IMR-90 (cell line): Measurements from ENCODE around the gene TPP2. TPM values are rescaled to one million over a fixed set of nuclear protein-coding genes. Genes with fewer than 3 reads are reported as not detected.

ENCODE experiments used
- ATAC-seq: fragments of 200-7000 bp; cut with Tn5 transposase; 2 replicates; pipeline ENCODE4 v1.9.1; 2020; ENCODE audit warnings: low read depth, mild to moderate bottlenecking, moderate library complexity
- BruUV-seq: library from RNA; stranded (reverse); fragments of 400-500 nt; replicated peaks from 2 replicates; lab custom pipeline; 2021; lab: Mats Ljungman, UMichigan
- CTCF ChIA-PET: fragments of 300-600 bp; formaldehyde crosslinking; extraction: SDS; loops from one replicate; lab custom pipeline; 2021; ENCODE audit warnings: antibody characterized with exemption; lab: Yijun Ruan, JAX
- POLR2A ChIA-PET: fragments of 300-600 bp; sonication (Branson Sonifier 250); formaldehyde crosslinking; loops from one replicate; lab custom pipeline; 2022; ENCODE audit warnings: antibody characterized with exemption; ENCODE audit not compliant: unreplicated experiment; lab: Charles Lee
- DNase-seq: peaks from one replicate; pipeline ENCODE4 v3.0.0; 2013
- H2AFZ ChIP-seq: replicated peaks from 2 replicates; pipeline ENCODE3; 2013; ENCODE audit warnings: low read length, mild to moderate bottlenecking; ENCODE audit not compliant: poor library complexity
- H2AK5ac ChIP-seq: 2 replicates; pipeline ENCODE4 v1.6.1; 2013; ENCODE audit warnings: low read depth, low read length, inconsistent platforms
- H2AK9ac ChIP-seq: replicated peaks from 2 replicates; pipeline ENCODE3; 2013; ENCODE audit warnings: mild to moderate bottlenecking, low read depth, low read length, moderate library complexity; ENCODE audit not compliant: poor library complexity
- H2BK120ac ChIP-seq: 2 replicates; pipeline ENCODE4 v1.6.1; 2013; ENCODE audit warnings: low read depth, low read length, inconsistent platforms
- H2BK15ac ChIP-seq: 3 replicates; pipeline ENCODE4 v1.6.1; 2013; ENCODE audit warnings: low read depth, low read length, inconsistent platforms
- H2BK20ac ChIP-seq: 2 replicates; pipeline ENCODE4 v1.6.1; 2013; ENCODE audit warnings: low read depth, mild to moderate bottlenecking, inconsistent platforms, low read length, moderate library complexity
- H2BK5ac ChIP-seq: 2 replicates; pipeline ENCODE4 v1.6.1; 2013; ENCODE audit warnings: mild to moderate bottlenecking, low read depth, low read length, inconsistent platforms; ENCODE audit not compliant: poor library complexity, severe bottlenecking
- H3K14ac ChIP-seq: replicated peaks from 2 replicates; pipeline ENCODE4 v1.6.1; 2013; ENCODE audit warnings: low read depth, low read length, inconsistent platforms
- H3K18ac ChIP-seq: 2 replicates; pipeline ENCODE4 v1.6.1; 2013; ENCODE audit warnings: low read depth, low read length, control low read depth
- H3K23ac ChIP-seq: 2 replicates; pipeline ENCODE4 v1.6.1; 2013; ENCODE audit warnings: low read depth, low read length, inconsistent platforms
- H3K27ac ChIP-seq: 2 replicates; pipeline ENCODE4 v1.5.1; 2013; ENCODE audit warnings: mild to moderate bottlenecking, control low read depth, low read length; ENCODE audit not compliant: insufficient read depth
- H3K27me3 ChIP-seq: 2 replicates; pipeline ENCODE4 v1.6.1; 2013; ENCODE audit warnings: low read length; ENCODE audit not compliant: control insufficient read depth, insufficient read depth
- H3K36me3 ChIP-seq: 2 replicates; pipeline ENCODE4 v1.6.1; 2013; ENCODE audit warnings: low read length, mixed read lengths; ENCODE audit not compliant: control insufficient read depth, insufficient read depth
- H3K4ac ChIP-seq: 2 replicates; pipeline ENCODE4 v1.6.1; 2013; ENCODE audit warnings: low read depth, low read length, inconsistent platforms
- H3K4me1 ChIP-seq: 2 replicates; pipeline ENCODE4 v1.6.1; 2013; ENCODE audit warnings: low read length, mixed read lengths; ENCODE audit not compliant: control insufficient read depth, insufficient read depth
- H3K4me2 ChIP-seq: 2 replicates; pipeline ENCODE4 v1.6.1; 2013; ENCODE audit warnings: low read depth, mild to moderate bottlenecking, control low read depth, low read length, moderate library complexity
- H3K4me3 ChIP-seq: 2 replicates; pipeline ENCODE4 v1.5.1; 2013; ENCODE audit warnings: low read depth, mild to moderate bottlenecking, control low read depth, low read length, moderate library complexity; ENCODE audit not compliant: insufficient read depth
- H3K56ac ChIP-seq: 2 replicates; pipeline ENCODE4 v1.6.1; 2013; ENCODE audit warnings: low read length, inconsistent platforms; ENCODE audit not compliant: insufficient read depth; ENCODE audit errors: extremely low read depth
- H3K79me1 ChIP-seq, 2 experiments: 2 replicates each; pipeline ENCODE4 v1.6.1; 2013; ENCODE audit warnings: low read length in 2 of 2, inconsistent platforms in 1 of 2, low read depth in 1 of 2
- H3K9ac ChIP-seq: 2 replicates; pipeline ENCODE4 v1.6.1; 2013; ENCODE audit warnings: low read depth, low read length, control low read depth
- H3K9me1 ChIP-seq: 2 replicates; pipeline ENCODE4 v1.6.1; 2013; ENCODE audit warnings: low read length, inconsistent platforms; ENCODE audit not compliant: insufficient read depth
- H3K9me3 ChIP-seq: 2 replicates; pipeline ENCODE4 v1.6.1; 2013; ENCODE audit warnings: low read length; ENCODE audit not compliant: control insufficient read depth, insufficient read depth
- H4K20me1 ChIP-seq: 2 replicates; pipeline ENCODE4 v1.6.1; 2013; ENCODE audit warnings: low read length, inconsistent platforms; ENCODE audit not compliant: insufficient read depth
- H4K5ac ChIP-seq: 2 replicates; pipeline ENCODE4 v1.6.1; 2013; ENCODE audit warnings: mild to moderate bottlenecking, low read depth, low read length, control low read depth
- H4K8ac ChIP-seq, 2 experiments: 2 replicates each; pipeline ENCODE4 v1.6.1; 2013; ENCODE audit warnings: low read depth in 2 of 2, low read length in 2 of 2, control low read depth in 1 of 2, inconsistent platforms in 1 of 2
- H4K91ac ChIP-seq: 2 replicates; pipeline ENCODE4 v1.6.1; 2013; ENCODE audit warnings: low read depth, low read length, inconsistent platforms; ENCODE audit not compliant: insufficient read depth
- BHLHE40 ChIP-seq: fragments of 150-350 bp; IDR thresholded peaks from 2 replicates; pipeline ENCODE4 v1.6.1; 2016; ENCODE audit warnings: mild to moderate bottlenecking, low read depth, low read length
- CEBPB ChIP-seq: IDR thresholded peaks from 2 replicates; pipeline ENCODE4 v1.6.1; 2012; ENCODE audit warnings: low read depth, low read length, improper control_type of control experiment
- MAZ ChIP-seq: IDR thresholded peaks from 2 replicates; pipeline ENCODE4 v1.6.1; 2012; ENCODE audit warnings: low read depth, mild to moderate bottlenecking, low read length, improper control_type of control experiment, moderate library complexity, borderline replicate concordance
- MXI1 ChIP-seq: IDR thresholded peaks from 2 replicates; pipeline ENCODE4 v1.6.1; 2012; ENCODE audit warnings: low read depth, mild to moderate bottlenecking, low read length, moderate library complexity, borderline replicate concordance
- NFE2L2 ChIP-seq: fragments of 150-350 bp; IDR thresholded peaks from 2 replicates; pipeline ENCODE4 v1.6.1; 2016; ENCODE audit warnings: low read depth, mild to moderate bottlenecking, low read length
- RAD21 ChIP-seq: IDR thresholded peaks from 2 replicates; pipeline ENCODE4 v1.6.1; 2012; ENCODE audit warnings: low read length, improper control_type of control experiment
- RCOR1 ChIP-seq: IDR thresholded peaks from 2 replicates; pipeline ENCODE4 v1.6.1; 2012; ENCODE audit warnings: mild to moderate bottlenecking, low read length, improper control_type of control experiment; ENCODE audit not compliant: insufficient replicate concordance
- SMC3 ChIP-seq: fragments of 150-350 bp; IDR thresholded peaks from 2 replicates; pipeline ENCODE4 v1.6.1; 2016; ENCODE audit warnings: low read depth, mild to moderate bottlenecking, antibody characterized with exemption, low read length, moderate library complexity
- WGBS, 2 experiments: methylation state at CpG; one replicate each; pipeline versions ENCODE4 v1.1.5 to v1.1.7; 2013; ENCODE audit warnings: missing lambda C conversion rate in 2 of 2; ENCODE audit not compliant: insufficient read length in 1 of 2; ENCODE audit errors: extremely low coverage in 2 of 2; 5-methylcytosine and 5-hydroxymethylcytosine counted together
- dilution Hi-C: fragments of 300-500 bp; cut with HindIII; formaldehyde crosslinking; loops from one replicate; pipeline ENCODE4 v1.14.3; 2018; ENCODE audit warnings: low sequenced_read_pairs; ENCODE audit not compliant: unreplicated experiment
- in situ Hi-C: fragments of 300-500 bp; cut with MboI; formaldehyde crosslinking; loops from 3 replicates; pipeline ENCODE4 v1.14.3; 2019; ENCODE audit warnings: low sequenced_read_pairs, inconsistent platforms, mixed read lengths
- intact Hi-C: fragments of 100-400 bp; cut with micrococcal nuclease; formaldehyde crosslinking; loops from 2 replicates; pipeline ENCODE4 v1.10.0; 2022
- polyA plus RNA-seq, 3 experiments: library from polyadenylated mRNA; depleted of rRNA; stranded (reverse); fragments of >200 nt; gene quantifications; 2 replicates each; pipeline ENCODE4 v1.2.3, GENCODE V29; 2012; ENCODE audit warnings: low replicate concordance in 1 of 3
- total RNA-seq: library from RNA; depleted of rRNA; stranded (reverse); fragments of >200 nt; gene quantifications from 2 replicates; pipeline ENCODE4 v1.2.3, GENCODE V29; 2012
- TF ChIP-seq, protein P1 (sequence below): fragments of 150-350 bp; IDR thresholded peaks from 2 replicates; pipeline ENCODE4 v1.6.1; 2016; ENCODE audit warnings: low read depth, mild to moderate bottlenecking, low read length, moderate library complexity, borderline replicate concordance

TPP2 gene
- total and polyA plus RNA-seq, 2 of the 4 experiments (the other 2 are of a cell fraction) = 27.6 to 52.9 TPM

DNA sequence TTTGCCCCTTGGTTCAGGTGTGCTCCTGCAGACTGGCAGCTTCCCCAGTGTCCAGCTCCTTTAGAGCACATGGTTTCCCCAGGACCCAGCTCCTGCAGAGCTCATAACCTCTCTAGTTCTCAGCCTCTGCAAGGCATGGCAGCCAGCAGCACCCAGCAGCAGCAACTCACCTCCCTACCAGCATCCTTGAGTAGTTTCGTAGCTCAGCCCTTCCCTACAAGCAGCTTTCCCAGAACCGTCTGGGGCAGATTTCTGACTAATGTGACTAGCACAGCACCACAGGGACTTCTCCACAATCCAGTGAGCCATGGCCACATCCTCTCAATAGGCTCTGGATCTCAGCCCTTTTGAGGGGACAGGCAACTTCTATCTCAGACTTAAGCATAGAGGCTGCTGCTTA lies 112.2 kb downstream of the TPP2 start:
- Histone ChIP-seq H3K9ac (no peak overlapping the region), H3K36me3 (no peaks in the 10 kb centered on the region), H2AFZ (no peak overlapping the region), H3K4me2 (no peak overlapping the region), H3K27me3 (peaks cover 11% of the 10 kb centered on the region), H4K5ac (no peak overlapping the region), H2BK120ac (no peak overlapping the region), H3K9me3 (0 out of 2 replicates have a peak, but pooled peaks cover 3% of the 10 kb centered on the region), H3K4me1 (peaks cover 2% of the 10 kb centered on the region; the same call in 1 of the 2 replicates), H2AK5ac (no peak overlapping the region), H3K79me1 (no peaks in the 10 kb centered on the region), H4K91ac (no peak overlapping the region), H3K9me1 (no peaks in the 10 kb centered on the region), H4K8ac (no peak overlapping the region), H3K27ac (no peak overlapping the region), H4K20me1 (no peaks in the 10 kb centered on the region), H3K14ac (no peak overlapping the region), H3K4ac (no peak overlapping the region; the same call in 1 of the 2 replicates), H2AK9ac (no peak overlapping the region), H3K56ac (no peak overlapping the region), H2BK15ac (no peak overlapping the region), H2BK5ac (no peak overlapping the region), H3K4me3 (no peak overlapping the region), H2BK20ac (no peak overlapping the region; the same call in 1 of the 2 replicates), H3K23ac (no peak overlapping the region), H3K18ac (no peak overlapping the region)
- dilution Hi-C loops (no loop called here), in situ Hi-C loops (no loop called here), intact Hi-C loops (loop anchor here (5.0 kb wide), 1 partner anchor 63 kb away; the partner anchor contains the start of gene TEX30)
- POLR2A ChIA-PET = no interaction called here
- ATAC-seq (no peak), DNase-seq (no peak)
- TF ChIP-seq BHLHE40 (no peak), MAZ (no peak), RAD21 (no peak), CEBPB (no peak), MXI1 (no peak), NFE2L2 (no peak), SMC3 (no peak), RCOR1 (no peak)
- TF ChIP-seq, protein P1, sequence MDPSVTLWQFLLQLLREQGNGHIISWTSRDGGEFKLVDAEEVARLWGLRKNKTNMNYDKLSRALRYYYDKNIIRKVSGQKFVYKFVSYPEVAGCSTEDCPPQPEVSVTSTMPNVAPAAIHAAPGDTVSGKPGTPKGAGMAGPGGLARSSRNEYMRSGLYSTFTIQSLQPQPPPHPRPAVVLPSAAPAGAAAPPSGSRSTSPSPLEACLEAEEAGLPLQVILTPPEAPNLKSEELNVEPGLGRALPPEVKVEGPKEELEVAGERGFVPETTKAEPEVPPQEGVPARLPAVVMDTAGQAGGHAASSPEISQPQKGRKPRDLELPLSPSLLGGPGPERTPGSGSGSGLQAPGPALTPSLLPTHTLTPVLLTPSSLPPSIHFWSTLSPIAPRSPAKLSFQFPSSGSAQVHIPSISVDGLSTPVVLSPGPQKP = no peak
- WGBS, 2 experiments = no CpG with 5 or more reads among the region's 2 CpGs
- CTCF ChIA-PET = no interaction called here
- BruUV-seq = no TSS peak
